ENCODE measurements around the gene INA.
A peak's percentile ranks its signal among the peaks of the same experiment; 100 is the strongest.
"Not testable (repeated sequence)": the region's sequence is repeated elsewhere in the genome, so short reads cannot be mapped to it uniquely, and the experiment has no call there.

INA gene

GRCh38 chr10:103276896-103277712 lies at the start of gene INA:
Gene INA (plus strand): TSS chr10:103277138. CDS start chr10:103277212, 74 bp downstream.
- DNase-seq (ENCODE audit: low read depth, low spot score), result no peak
- no peak within 1 kb of the TSS for H3K27ac ChIP-seq

DNA sequence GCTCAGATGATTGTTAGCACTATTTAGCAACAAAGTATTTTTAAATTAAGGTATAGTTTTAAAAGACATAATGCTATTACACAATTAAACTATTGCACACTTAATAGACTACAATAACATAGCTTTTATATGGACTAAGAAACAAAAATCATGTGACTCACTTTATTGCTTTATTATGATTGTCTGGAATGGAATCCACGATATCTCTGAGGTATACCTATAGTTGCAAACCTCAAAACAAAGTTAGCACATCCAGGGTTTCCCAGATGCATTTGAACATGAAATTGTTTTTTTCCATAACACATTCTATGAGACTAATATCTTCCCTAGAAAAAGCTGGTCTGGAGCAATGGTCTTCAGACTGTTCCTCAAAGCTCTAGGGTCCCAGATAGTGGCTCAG lies 49.5 kb upstream of the INA start:
- DNase-seq (ENCODE audit: low read depth, low spot score), result no peak
- H3K27ac ChIP-seq, result peak overlapping the region; percentile 34

DNA sequence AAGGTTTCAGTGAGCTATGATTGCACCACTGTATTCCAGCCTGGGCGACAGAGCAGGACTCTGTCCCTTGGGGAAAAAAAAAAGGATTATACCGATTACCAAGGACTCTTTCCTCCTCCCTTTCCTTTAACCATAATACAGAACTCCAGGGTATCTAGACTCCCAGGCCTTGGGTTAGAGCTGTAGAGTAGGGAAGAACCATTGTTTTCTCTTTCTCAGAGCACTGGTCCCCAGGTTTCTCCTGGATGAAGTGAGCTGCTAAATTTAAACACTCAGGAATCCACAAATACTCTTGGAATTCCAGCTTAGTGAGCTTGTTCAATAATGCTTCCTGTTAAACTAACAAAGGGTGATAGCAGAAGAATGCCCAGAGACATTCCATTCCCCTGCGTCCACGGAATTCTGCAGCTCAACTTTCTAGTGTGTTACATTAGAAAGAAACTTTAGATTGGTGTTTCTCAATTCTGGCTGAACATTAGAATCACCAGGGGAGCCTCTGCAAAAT lies 45.8 kb upstream of the INA start:
- peak overlapping the region; percentile 95 for H3K27ac ChIP-seq

GRCh38 chr10:103232131-103232673 lies 44.7 kb upstream of the INA start:
- no peak for DNase-seq (ENCODE audit: low read depth, low spot score)
- H3K27ac ChIP-seq, result peak overlapping the region; percentile 95

More for the DNA sequence above, 45.8 kb upstream of the INA start:
- no peak for DNase-seq (ENCODE audit: low read depth, low spot score)

DNA sequence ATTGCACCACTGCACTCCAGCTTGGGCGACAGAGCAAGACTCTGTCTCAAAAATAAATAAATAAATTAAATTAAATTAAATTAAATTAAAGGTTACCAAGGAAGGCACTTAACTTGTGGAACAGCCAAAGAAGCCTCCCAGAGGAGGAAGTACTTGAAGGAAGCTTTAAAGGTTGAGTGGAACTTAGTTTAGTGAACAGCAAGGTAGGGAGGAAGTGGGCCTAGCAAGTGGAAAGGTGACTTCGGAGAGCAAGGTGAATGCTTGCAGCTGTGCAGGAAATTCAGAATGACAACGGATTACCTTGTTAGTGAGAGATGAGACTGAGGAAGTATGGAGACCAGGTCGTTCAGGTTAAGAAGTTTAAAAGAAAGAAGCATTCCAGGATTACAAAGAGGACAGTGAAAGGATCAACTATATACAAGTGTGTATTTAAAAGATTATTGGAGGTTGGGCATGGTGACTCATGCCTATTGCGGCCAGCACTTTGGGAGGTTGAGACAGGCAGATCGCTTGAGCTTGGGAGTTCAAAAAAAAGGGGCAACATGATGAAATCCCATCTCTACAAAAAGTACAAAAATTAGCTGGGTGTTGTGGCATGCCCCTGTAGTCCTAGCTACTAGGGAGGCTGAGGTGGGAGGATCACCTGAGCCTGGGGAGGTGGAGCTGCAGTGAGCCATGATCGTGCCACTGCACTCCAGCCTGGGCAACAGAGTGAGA lies 44.0 kb upstream of the INA start:
- DNase-seq (ENCODE audit: low read depth, low spot score), result no peak
- H3K27ac ChIP-seq, result peak overlapping the region; percentile 95

DNA sequence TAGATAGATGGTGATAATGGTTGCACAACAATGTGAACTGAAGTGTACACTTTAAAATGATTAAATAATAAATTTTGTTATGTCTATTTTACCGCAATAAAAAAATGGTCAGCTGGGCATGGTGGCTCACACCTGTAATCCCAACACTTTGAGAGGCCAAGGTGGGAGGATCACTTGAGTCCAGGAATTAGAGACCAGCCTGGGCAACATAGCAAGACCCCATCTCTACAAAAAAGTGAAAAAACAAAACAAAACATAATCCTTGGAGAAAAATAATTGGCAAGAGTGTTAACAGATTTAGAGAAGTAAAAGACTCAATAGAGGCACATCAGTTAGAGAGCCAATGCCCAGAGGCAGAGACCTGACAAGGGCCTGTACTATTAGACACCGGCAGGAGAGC lies 41.2 kb upstream of the INA start:
- no peak for DNase-seq (ENCODE audit: low read depth, low spot score)
- no peak overlapping the region for H3K27ac ChIP-seq

DNA sequence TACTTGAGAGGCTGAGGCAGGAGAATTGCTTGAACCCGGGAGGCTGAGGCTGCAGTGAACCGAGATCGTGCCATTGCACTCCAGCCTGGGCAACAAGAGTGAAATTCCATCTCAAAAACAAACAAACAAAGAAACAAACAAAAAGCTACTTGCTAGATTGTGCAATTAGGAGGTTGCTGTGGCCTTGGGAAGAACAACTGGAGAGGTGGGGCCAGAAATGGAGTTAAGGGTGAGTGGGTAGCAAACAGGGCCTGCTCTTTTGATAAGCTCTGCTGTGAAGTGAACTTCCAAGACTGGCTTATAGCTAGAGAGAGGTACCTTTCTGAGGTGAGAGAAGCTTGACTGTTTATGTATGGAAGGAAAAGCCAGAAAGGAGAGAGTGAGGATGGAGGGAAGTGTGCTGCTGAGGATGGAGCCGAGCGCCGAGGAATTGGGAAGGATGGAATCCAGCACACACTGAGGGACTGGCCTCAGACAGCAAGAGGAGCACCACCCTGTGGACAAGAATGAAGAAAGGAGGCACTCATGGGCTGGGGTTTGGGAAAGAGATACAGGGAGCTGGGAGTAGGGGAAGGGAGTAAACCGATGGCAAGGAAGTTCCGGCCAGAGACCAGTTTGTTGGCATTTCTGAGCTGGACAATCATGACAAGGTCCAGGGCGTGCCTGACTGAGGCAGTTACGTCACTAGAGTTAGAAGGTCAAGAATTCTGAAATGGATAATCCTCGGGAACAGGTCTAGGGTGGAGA lies 38.3 kb upstream of the INA start:
- peak; percentile 70 for DNase-seq (ENCODE audit: low read depth, low spot score)
- H3K27ac ChIP-seq, result peak overlapping the region; percentile 98

- peak; percentile 93 for DNase-seq (ENCODE audit: low read depth, low spot score)
- H3K27ac ChIP-seq, result peak overlapping the region; percentile 98
Measured at GRCh38 chr10:103241262-103242011, 35.5 kb upstream of the INA start.

- DNase-seq (ENCODE audit: low read depth, low spot score), result no peak
- H3K27ac ChIP-seq, result no peak overlapping the region
Measured at GRCh38 chr10:103244666-103245271, 32.2 kb upstream of the INA start.

- not testable (repeated sequence) for H3K27ac ChIP-seq; DNase-seq (ENCODE audit: low read depth, low spot score)
Measured at GRCh38 chr10:103245587-103245986, 31.4 kb upstream of the INA start, which contains the start of gene RPEL1. Gene RPEL1 (plus strand): TSS chr10:103245887. CDS start chr10:103245997, 110 bp downstream.

GRCh38 chr10:103246324-103246723 lies 30.6 kb upstream of the INA start:
- H3K27ac ChIP-seq, result no peak overlapping the region
- no peak for DNase-seq (ENCODE audit: low read depth, low spot score)

DNA sequence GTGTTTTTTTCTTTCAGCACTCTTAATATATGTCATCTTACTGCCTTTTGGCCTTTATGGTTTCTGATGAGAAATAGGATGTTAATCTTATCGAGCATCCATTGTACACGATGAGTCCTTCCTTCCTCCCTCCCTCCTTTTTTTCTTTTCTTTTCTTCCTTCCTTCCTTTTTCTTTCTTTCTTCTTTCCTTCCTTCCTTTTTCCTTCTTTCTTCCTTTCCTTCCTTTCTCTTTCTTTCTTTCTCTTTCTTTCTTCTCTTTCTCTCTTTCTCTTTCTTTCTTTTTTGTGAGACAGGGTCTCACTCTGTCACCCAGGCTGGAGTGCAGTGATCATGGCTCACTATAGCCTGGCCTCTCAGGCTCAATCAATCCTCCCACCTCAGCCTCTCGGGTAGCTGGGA lies 22.8 kb upstream of the INA start:
- no peak overlapping the region for H3K27ac ChIP-seq
- DNase-seq (ENCODE audit: low read depth, low spot score), result no peak

GRCh38 chr10:103254538-103255325 lies 22.2 kb upstream of the INA start:
- no peak for DNase-seq (ENCODE audit: low read depth, low spot score)
- no peak overlapping the region for H3K27ac ChIP-seq

GRCh38 chr10:103256613-103257012 lies 20.3 kb upstream of the INA start:
- H3K27ac ChIP-seq, result no peak overlapping the region
- no peak for DNase-seq (ENCODE audit: low read depth, low spot score)

- DNase-seq (ENCODE audit: low read depth, low spot score), result no peak
- H3K27ac ChIP-seq, result no peak overlapping the region
Measured at GRCh38 chr10:103257812-103258211, 19.1 kb upstream of the INA start.

DNA sequence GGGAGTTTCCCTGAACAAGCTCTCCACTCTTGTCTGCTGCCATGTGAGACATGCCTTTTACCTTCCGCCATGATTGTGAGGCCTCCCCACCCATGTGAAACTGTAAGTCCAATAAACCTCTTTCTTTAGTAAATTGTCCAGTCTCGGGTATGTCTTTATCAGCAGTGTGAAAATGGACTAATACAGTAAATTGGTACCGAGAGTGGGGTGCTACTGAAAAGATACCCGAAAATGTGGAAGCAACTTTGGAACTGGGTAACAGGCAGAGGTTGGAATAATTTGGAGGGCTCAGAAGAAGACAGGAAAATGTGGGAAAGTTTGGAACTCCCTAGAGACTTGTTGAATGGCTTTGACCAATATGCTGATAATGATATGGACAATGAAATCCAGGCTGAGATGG lies 18.0 kb upstream of the INA start:
- not testable (repeated sequence) for DNase-seq (ENCODE audit: low read depth, low spot score); H3K27ac ChIP-seq

- no peak for DNase-seq (ENCODE audit: low read depth, low spot score)
- no peak overlapping the region for H3K27ac ChIP-seq
Measured at GRCh38 chr10:103259989-103260388, 16.9 kb upstream of the INA start.

GRCh38 chr10:103262229-103262628 lies 14.7 kb upstream of the INA start:
- H3K27ac ChIP-seq, result no peak overlapping the region
- DNase-seq (ENCODE audit: low read depth, low spot score), result no peak

All from epithelial cell of prostate (primary cell).